Astrocyte of the cerebellum (primary cell): ENCODE results near the gene CLCN7.
A peak's percentile ranks its signal among the peaks of the same experiment; 100 is the strongest.

ENCODE experiments used
- DNase-seq: peaks from one replicate; pipeline ENCODE4 v3.0.0-alpha.2; 2011; ENCODE audit warnings: low read depth
- H3K4me3 ChIP-seq: 2 replicates; pipeline ENCODE4 v1.5.1; 2011; ENCODE audit warnings: mild to moderate bottlenecking, low read depth, low read length, moderate library complexity
- CTCF ChIP-seq: IDR thresholded peaks from 2 replicates; pipeline ENCODE4 v1.5.1; 2012; ENCODE audit warnings: low read length, low read depth, moderate library complexity, mild to moderate bottlenecking; ENCODE audit errors: missing control alignments
- in situ Hi-C: cut with HindIII; loops from 2 replicates; pipeline ENCODE4 v1.10.0; 2017; ENCODE audit warnings: low sequenced_read_pairs

The CLCN7 gene

GRCh38 chr16:1474796-1475551 is at the start of gene CLCN7:
TSS of gene CLCN7 (minus strand) at chr16:1475028. CDS start at chr16:1474974, 54 bp downstream.
- in situ Hi-C loops: loop anchor here (25.0 kb wide), 1 partner anchor 88 kb away; no protein-coding TSS in a partner anchor
- H3K4me3 ChIP-seq: peak within 1 kb of the TSS; percentile 70
- no peak for TF ChIP-seq CTCF
- peak; percentile 56 for DNase-seq

GRCh38 chr16:1524366-1524765 is 49.5 kb upstream of the CLCN7 start:
- DNase-seq: no peak
- in situ Hi-C loops: no loop called here
- no peak overlapping the region for H3K4me3 ChIP-seq
- no peak for TF ChIP-seq CTCF

GRCh38 chr16:1523581-1524245 is 48.9 kb upstream of the CLCN7 start:
- H3K4me3 ChIP-seq: no peak overlapping the region
- in situ Hi-C loops: no loop called here
- no peak for DNase-seq
- TF ChIP-seq CTCF: no peak

- TF ChIP-seq CTCF: no peak
- DNase-seq: no peak
Observed at GRCh38 chr16:1520461-1520860, 45.6 kb upstream of the CLCN7 start.

GRCh38 chr16:1519831-1520230 is 45.0 kb upstream of the CLCN7 start:
- in situ Hi-C loops: no loop called here
- no peak for TF ChIP-seq CTCF

More at GRCh38 chr16:1520461-1520860, 45.6 kb upstream of the CLCN7 start:
- H3K4me3 ChIP-seq: no peak overlapping the region
- in situ Hi-C loops: no loop called here

GRCh38 chr16:1518626-1519135 is 43.9 kb upstream of the CLCN7 start:
- no peak for TF ChIP-seq CTCF
- no peak for DNase-seq
- in situ Hi-C loops: no loop called here
- no peak overlapping the region for H3K4me3 ChIP-seq

More at GRCh38 chr16:1519831-1520230, 45.0 kb upstream of the CLCN7 start:
- H3K4me3 ChIP-seq: no peak overlapping the region
- DNase-seq: no peak
